SK-N-SH (cell line): ENCODE data around the gene PRLR. TPM values are rescaled to one million over a fixed set of nuclear protein-coding genes. Genes with fewer than 3 reads are reported as not detected.

ENCODE experiments used
- CTCF ChIA-PET: fragments of 300-600, 350-600 bp; formaldehyde crosslinking; extraction: SDS; loops from one replicate; lab custom pipeline; 2021; lab: Yijun Ruan, JAX
- POLR2A ChIA-PET: fragments of 350-600 bp; sonication (Branson Sonifier 250); formaldehyde crosslinking; extraction: SDS; loops from one replicate; lab custom pipeline; 2020; ENCODE audit warnings: antibody characterized with exemption, inconsistent platforms; lab: Yijun Ruan, JAX
- DNase-seq: peaks from one replicate; pipeline ENCODE4 v3.0.0; 2012
- H2AFZ ChIP-seq: fragments of 200-600 bp; sonication (generic); 2 replicates; pipeline ENCODE4 v1.8.1; 2016; ENCODE audit warnings: antibody characterized with exemption, mild to moderate bottlenecking, low read depth
- H3F3A ChIP-seq: fragments of 200-600 bp; sonication (generic); replicated peaks from 2 replicates; pipeline ENCODE3; 2016; ENCODE audit warnings: antibody characterized with exemption, mild to moderate bottlenecking; ENCODE audit not compliant: insufficient read depth
- H3K27ac ChIP-seq, 2 experiments: fragments of 200-500 bp in 1 of 2; fragments of 200-600 bp in 1 of 2; sonication (Bioruptor generic) in 1 of 2; sonication (generic), shearing (Covaris generic) in 1 of 2; 2 replicates each; pipeline versions ENCODE4 v1.5.1 to v1.6.1; 2014 to 2016; ENCODE audit warnings: low read depth in 2 of 2, inconsistent platforms in 1 of 2, low read length in 1 of 2, mild to moderate bottlenecking in 1 of 2, mixed read lengths in 1 of 2
- H3K27me3 ChIP-seq: fragments of 200-600 bp; sonication (generic), shearing (Covaris generic); 2 replicates; pipeline ENCODE4 v1.6.1; 2016; ENCODE audit warnings: mixed run types; ENCODE audit not compliant: insufficient read depth
- H3K36me3 ChIP-seq, 2 experiments: fragments of 200-500 bp in 1 of 2; fragments of 200-600 bp in 1 of 2; sonication (Bioruptor generic) in 1 of 2; sonication (generic) in 1 of 2; replicated peaks in 1 of 2; 2 replicates each; pipeline versions ENCODE3 to v1.5.1; 2014 to 2016; ENCODE audit warnings: low read length in 1 of 2, mild to moderate bottlenecking in 1 of 2; ENCODE audit not compliant: insufficient read depth in 2 of 2, control insufficient read depth in 1 of 2
- H3K4me1 ChIP-seq, 2 experiments: fragments of 200-500 bp in 1 of 2; fragments of 200-600 bp in 1 of 2; sonication (Bioruptor generic) in 1 of 2; sonication (generic), shearing (Covaris generic) in 1 of 2; 2 replicates each; pipeline versions ENCODE4 v1.5.1 to v1.6.1; 2014 to 2016; ENCODE audit warnings: low read depth in 1 of 2, low read length in 1 of 2, mixed run types in 1 of 2; ENCODE audit not compliant: insufficient read depth in 2 of 2, control insufficient read depth in 1 of 2
- H3K4me2 ChIP-seq: fragments of 200-600 bp; sonication (generic), shearing (Covaris generic); 2 replicates; pipeline ENCODE4 v1.6.1; 2017; ENCODE audit warnings: mixed run types
- H3K4me3 ChIP-seq, 2 experiments: fragments of 200-500 bp in 1 of 2; fragments of 200-600 bp in 1 of 2; sonication (Bioruptor generic) in 1 of 2; sonication (generic), shearing (Covaris generic) in 1 of 2; 2 replicates each; pipeline versions ENCODE4 v1.5.1 to v1.8.1; 2014 to 2016; ENCODE audit warnings: low read depth in 2 of 2, inconsistent platforms in 1 of 2, low read length in 1 of 2, mild to moderate bottlenecking in 1 of 2, mixed read lengths in 1 of 2, moderate library complexity in 1 of 2
- H3K79me2 ChIP-seq: fragments of 200-600 bp; sonication (generic); 2 replicates; pipeline ENCODE4 v1.8.1; 2017; ENCODE audit warnings: mild to moderate bottlenecking; ENCODE audit not compliant: insufficient read depth
- H3K9ac ChIP-seq: fragments of 200-600 bp; sonication (generic); 2 replicates; pipeline ENCODE4 v1.6.1; 2017; ENCODE audit warnings: mixed run types
- H3K9me2 ChIP-seq: fragments of 200-600 bp; sonication (generic); 2 replicates; pipeline ENCODE4 v1.6.1; 2017; ENCODE audit warnings: mixed run types
- H3K9me3 ChIP-seq: fragments of 200-600 bp; sonication (generic); 2 replicates; pipeline ENCODE4 v1.6.1; 2017; ENCODE audit warnings: mixed run types, mild to moderate bottlenecking, moderate library complexity
- H4K20me1 ChIP-seq: fragments of 200-600 bp; sonication (generic); 2 replicates; pipeline ENCODE4 v1.6.1; 2017; ENCODE audit warnings: mild to moderate bottlenecking, mixed run types; ENCODE audit not compliant: insufficient read depth
- CTCF ChIP-seq: fragments of 200-600 bp; sonication (generic); IDR thresholded peaks from 2 replicates; pipeline ENCODE4 v1.6.1; 2017; ENCODE audit warnings: antibody characterized with exemption, mild to moderate bottlenecking, moderate library complexity
- EZH2phosphoT487 ChIP-seq: fragments of 200-600 bp; sonication (generic); IDR thresholded peaks from 2 replicates; pipeline ENCODE4 v1.6.1; 2017; ENCODE audit warnings: low read depth, mixed run types, mild to moderate bottlenecking, antibody characterized with exemption, moderate library complexity, borderline replicate concordance
- GABPA ChIP-seq: IDR thresholded peaks from 2 replicates; pipeline ENCODE4 v1.4.0; 2012; ENCODE audit warnings: low read depth, mild to moderate bottlenecking
- MXI1 ChIP-seq: IDR thresholded peaks from 2 replicates; pipeline ENCODE4 v1.6.1; 2012; ENCODE audit warnings: mild to moderate bottlenecking, low read depth, low read length, improper control_type of control experiment
- NFIC ChIP-seq: IDR thresholded peaks from 2 replicates; pipeline ENCODE4 v1.4.0; 2012; ENCODE audit warnings: borderline replicate concordance
- PBX3 ChIP-seq: IDR thresholded peaks from 2 replicates; pipeline ENCODE4; 2012
- POLR2AphosphoS5 ChIP-seq: IDR thresholded peaks from 2 replicates; pipeline ENCODE4 v1.6.1; 2012; ENCODE audit warnings: low read depth, low read length
- REST ChIP-seq: IDR thresholded peaks from 2 replicates; pipeline ENCODE4 v1.6.1; 2012; ENCODE audit warnings: mild to moderate bottlenecking, low read depth, low read length, moderate library complexity
- RFX5 ChIP-seq: IDR thresholded peaks from 2 replicates; pipeline ENCODE4 v1.6.1; 2012; ENCODE audit warnings: mild to moderate bottlenecking, improper control_type of control experiment, low read length
- TCF12 ChIP-seq: IDR thresholded peaks from 2 replicates; pipeline ENCODE4 v1.4.0; 2012
- USF2 ChIP-seq: fragments of 150-350 bp; IDR thresholded peaks from 2 replicates; pipeline ENCODE4 v1.6.1; 2017; ENCODE audit warnings: antibody characterized with exemption, low read length, low read depth, borderline replicate concordance
- YY1 ChIP-seq: IDR thresholded peaks from 2 replicates; pipeline ENCODE4 v1.4.0; 2012; ENCODE audit warnings: low read depth, mild to moderate bottlenecking
- WGBS: methylation state at CpG from one replicate; pipeline ENCODE4 v1.1.6; 2017; ENCODE audit warnings: low lambda C conversion rate; 5-methylcytosine and 5-hydroxymethylcytosine counted together
- polyA plus RNA-seq, 3 experiments: library from polyadenylated mRNA; depleted of rRNA; stranded (reverse); fragments of >200 nt; gene quantifications; 2 replicates each; pipeline ENCODE4 v1.2.3, GENCODE V29; 2012

The PRLR gene
- polyA plus RNA-seq, 1 of the 3 experiments (the other 2 are of a cell fraction): 0.13 TPM

GRCh38 chr5:35236770-35237169 lies 6.5 kb upstream of the PRLR start (continued):
- TF ChIP-seq USF2: no peak
- no peak for TF ChIP-seq PBX3
- no peak for TF ChIP-seq POLR2AphosphoS5
- TF ChIP-seq GABPA: no peak
- TF ChIP-seq, all 33 proteins: peak for 0

- Histone ChIP-seq H3K36me3 (no peaks in the 10 kb centered on the region), H4K20me1 (no peaks in the 10 kb centered on the region), H3K4me1 (peaks cover 0 to 9% of the 10 kb centered on the region in 2 experiments; a peak in 1 of 4 replicates), H3K27ac (no peak overlapping the region), H3K27me3 (peaks cover 18% of the 10 kb centered on the region), H3F3A (no peaks in the 10 kb centered on the region), H3K9ac (no peak overlapping the region), H3K9me2 (no peaks in the 10 kb centered on the region), H3K4me3 (no peak overlapping the region), H3K79me2 (no peaks in the 10 kb centered on the region), H3K4me2 (no peak overlapping the region), H2AFZ (no peak overlapping the region), H3K9me3 (no peaks in the 10 kb centered on the region)
- WGBS: 52% methylated on average over 10 of the region's 11 CpGs
- CTCF ChIA-PET: no interaction called here
- TF ChIP-seq RFX5 (no peak), EZH2phosphoT487 (no peak), YY1 (no peak), TCF12 (no peak), REST (no peak), NFIC (no peak), MXI1 (no peak), CTCF (no peak)
- POLR2A ChIA-PET: no interaction called here
- DNase-seq: no peak
These were observed 3.3 kb upstream of the PRLR start for GRCh38 chr5:35233601-35234000.
